Upper lobe of right lung (tissue), 1 donor: ENCODE measurements around the gene LRRC7. TPM values are rescaled to one million over a fixed set of nuclear protein-coding genes. Genes with fewer than 3 reads are reported as not detected.
"Not testable (repeated sequence)": the region's sequence is repeated elsewhere in the genome, so short reads cannot be mapped to it uniquely, and the experiment has no call there.

ENCODE experiments used
- ATAC-seq: fragments of 200-7000 bp; cut with Tn5 transposase; one replicate; pipeline ENCODE4 v1.9.1; 2020; ENCODE audit warnings: mild to moderate bottlenecking, moderate library complexity
- DNase-seq: peaks from one replicate; pipeline ENCODE4 v3.0.0-alpha.2; 2020
- H3K27ac ChIP-seq: fragments of 200-600 bp; one replicate; pipeline ENCODE4 v1.8.0; 2022
- H3K27me3 ChIP-seq: fragments of 200-600 bp; one replicate; pipeline ENCODE4 v1.8.0; 2022; ENCODE audit warnings: mild to moderate bottlenecking
- H3K36me3 ChIP-seq: fragments of 200-600 bp; one replicate; pipeline ENCODE4 v1.8.0; 2022
- H3K4me1 ChIP-seq: fragments of 200-600 bp; one replicate; pipeline ENCODE4 v1.8.0; 2022
- H3K4me3 ChIP-seq: fragments of 200-600 bp; one replicate; pipeline ENCODE4 v1.8.0; 2022; ENCODE audit warnings: mild to moderate bottlenecking
- H3K9me3 ChIP-seq: fragments of 200-600 bp; one replicate; pipeline ENCODE4 v1.8.0; 2022
- CTCF ChIP-seq: fragments of 200-600 bp; IDR thresholded peaks from one replicate; pipeline ENCODE4 v1.8.0; 2022; ENCODE audit warnings: antibody characterized with exemption
- intact Hi-C: fragments of 100-400 bp; cut with DNase I; formaldehyde crosslinking; loops from one replicate; pipeline ENCODE4 v1.11.0; 2022
- total RNA-seq: library from RNA; stranded (reverse); fragmentation: NEBNext Ultra II Directional; extraction: Animal tissue kit (Norgen Biotek cat#: 25700); gene quantifications from one replicate; pipeline ENCODE4 v1.2.1, GENCODE V29; 2021
- donor health status: DM: no; HTN: yes; CAD: no; lungs with severe emphysema.

The LRRC7 gene
- total RNA-seq, 1 donor from 2014 or later = not detected

DNA sequence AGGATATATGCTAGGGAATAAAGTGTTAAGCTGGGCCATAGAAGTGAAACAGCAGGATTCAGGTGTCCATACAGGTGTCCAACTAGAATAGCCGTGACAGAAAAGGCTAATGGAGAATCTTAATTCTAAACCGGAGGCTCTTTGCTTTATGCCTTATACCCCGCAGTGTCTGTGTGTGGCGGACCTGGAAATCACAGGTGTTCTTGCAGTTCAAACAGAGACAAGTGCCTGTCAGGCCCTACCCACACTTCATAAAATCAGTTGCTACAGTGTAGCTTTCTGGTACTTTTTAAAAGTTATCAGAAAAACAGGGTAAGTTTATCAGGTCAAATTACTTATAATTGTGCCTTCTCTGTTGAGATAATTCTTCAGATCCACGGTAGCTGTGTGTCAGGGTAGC lies 293.9 kb downstream of the LRRC7 start:
- intact Hi-C loops = no loop called here
- TF ChIP-seq CTCF = no peak
- no peak for DNase-seq
- Histone ChIP-seq H3K4me1 (no peaks in the 10 kb centered on the region), H3K27me3 (no peaks in the 10 kb centered on the region), H3K9me3 (no peaks in the 10 kb centered on the region), H3K36me3 (no peaks in the 10 kb centered on the region), H3K4me3 (no peak overlapping the region), H3K27ac (no peak overlapping the region)
- no peak for ATAC-seq

GRCh38 chr1:69862906-69863305 lies 295.2 kb downstream of the LRRC7 start:
- DNase-seq (no peak), ATAC-seq (no peak)
- intact Hi-C loops = no loop called here
- Histone ChIP-seq H3K9me3 (no peaks in the 10 kb centered on the region), H3K4me1 (no peaks in the 10 kb centered on the region), H3K27me3 (no peaks in the 10 kb centered on the region), H3K27ac (no peak overlapping the region), H3K4me3 (no peak overlapping the region), H3K36me3 (no peaks in the 10 kb centered on the region)
- no peak for TF ChIP-seq CTCF

GRCh38 chr1:69863704-69864103 lies 296.0 kb downstream of the LRRC7 start:
- intact Hi-C loops = no loop called here
- H3K27ac ChIP-seq = no peak overlapping the region
- no peaks in the 10 kb centered on the region for H3K4me1 ChIP-seq
- ATAC-seq = no peak
- TF ChIP-seq CTCF = no peak
- no peaks in the 10 kb centered on the region for H3K27me3 ChIP-seq
- DNase-seq = no peak
- no peak overlapping the region for H3K4me3 ChIP-seq
- no peaks in the 10 kb centered on the region for H3K36me3 ChIP-seq
- H3K9me3 ChIP-seq = no peaks in the 10 kb centered on the region

DNA sequence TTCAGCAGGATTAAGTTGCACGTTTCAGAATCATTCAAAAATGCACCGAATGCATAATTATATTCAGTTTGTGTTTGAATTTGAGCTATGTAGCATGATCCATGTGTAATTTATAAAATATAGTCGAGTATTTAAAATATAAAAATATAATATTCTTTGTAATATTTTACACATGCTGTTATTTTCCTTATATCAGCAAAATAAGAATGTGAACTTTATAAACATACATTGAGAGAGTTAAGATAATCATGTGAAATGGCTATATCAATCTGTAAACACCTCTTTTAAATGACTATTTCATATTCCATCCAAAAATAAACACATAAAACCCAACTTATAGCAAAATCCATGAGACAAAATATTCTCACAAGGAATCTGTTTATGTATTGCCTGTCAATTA lies 303.7 kb downstream of the LRRC7 start:
- no peak overlapping the region for H3K4me3 ChIP-seq
- ATAC-seq = no peak
- intact Hi-C loops = no loop called here
- H3K36me3 ChIP-seq = no peaks in the 10 kb centered on the region
- no peak for DNase-seq
- no peaks in the 10 kb centered on the region for H3K4me1 ChIP-seq
- no peak for TF ChIP-seq CTCF
- H3K27me3 ChIP-seq = no peaks in the 10 kb centered on the region
- no peaks in the 10 kb centered on the region for H3K9me3 ChIP-seq
- no peak overlapping the region for H3K27ac ChIP-seq

DNA sequence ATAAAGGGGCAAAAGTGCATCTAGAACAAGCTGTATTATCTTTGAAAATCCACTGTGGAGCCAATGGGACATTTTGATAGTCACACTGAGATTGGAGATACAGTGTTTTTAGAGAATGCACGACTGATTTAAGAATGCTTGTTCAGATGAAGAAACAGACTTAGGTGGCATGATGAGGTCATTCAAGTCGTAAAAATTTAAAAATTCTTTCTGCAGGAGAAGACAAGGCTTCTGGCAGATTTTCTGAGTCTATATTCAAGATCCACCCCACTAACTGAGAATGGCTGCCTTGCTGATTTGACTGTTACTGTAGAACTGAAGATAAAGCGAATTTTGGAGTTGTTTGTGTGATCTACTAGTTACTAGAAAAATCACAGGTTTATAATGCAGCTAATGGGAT lies 310.6 kb downstream of the LRRC7 start:
- intact Hi-C loops = no loop called here
- no peaks in the 10 kb centered on the region for H3K4me1 ChIP-seq
- TF ChIP-seq CTCF = no peak
- no peak overlapping the region for H3K27ac ChIP-seq
- H3K4me3 ChIP-seq = no peak overlapping the region
- ATAC-seq (no peak), DNase-seq (no peak)
- no peaks in the 10 kb centered on the region for H3K9me3 ChIP-seq
- H3K36me3 ChIP-seq = no peaks in the 10 kb centered on the region
- no peaks in the 10 kb centered on the region for H3K27me3 ChIP-seq

GRCh38 chr1:69888016-69888415 lies 320.3 kb downstream of the LRRC7 start:
- DNase-seq, H3K36me3 ChIP-seq, intact Hi-C loops, ATAC-seq, H3K9me3 ChIP-seq, H3K27me3 ChIP-seq, H3K4me1 ChIP-seq, H3K4me3 ChIP-seq, H3K27ac ChIP-seq: not testable (repeated sequence)
